Endothelial cell of umbilical vein (primary cell): ENCODE measurements around the gene OR6K6. TPM values are rescaled to one million over a fixed set of nuclear protein-coding genes. Genes with fewer than 3 reads are reported as not detected.

Experiments used
- BruUV-seq: library from RNA; stranded (reverse); fragments of 400-500 nt; replicated peaks from 2 replicates; lab custom pipeline; 2021; lab: Mats Ljungman, UMichigan
- CTCF ChIA-PET: fragments of 300-600, 350-600 bp; sonication (Branson Sonifier 250); formaldehyde crosslinking; loops from one replicate; lab custom pipeline; 2021; ENCODE audit warnings: antibody characterized with exemption, inconsistent platforms; lab: Charles Lee
- POLR2A ChIA-PET: fragments of 300-600, 350-600 bp; sonication (Branson Sonifier 250); formaldehyde crosslinking; loops from one replicate; lab custom pipeline; 2021; ENCODE audit warnings: antibody characterized with exemption, inconsistent platforms; lab: Charles Lee
- DNase-seq: peaks from one replicate; pipeline ENCODE4 v3.0.0-alpha.2; 2011; ENCODE audit warnings: low read depth, low spot score
- FAIRE-seq: peaks from 2 replicates; lab custom pipeline; 2011; peaks lifted over from hg19 to GRCh38; lab: Jason Lieb, UNC
- H2AFZ ChIP-seq: 2 replicates; pipeline ENCODE4 v1.6.0; 2012; ENCODE audit warnings: low read depth, low read length, control low read depth, inconsistent platforms
- H3K27ac ChIP-seq: 2 replicates; pipeline ENCODE4 v1.5.1; 2011; ENCODE audit warnings: low read depth, mild to moderate bottlenecking, control low read depth, low read length, moderate library complexity; ENCODE audit not compliant: insufficient read depth
- H3K27me3 ChIP-seq, 2 experiments: 2 replicates each; pipeline versions ENCODE4 v1.6.0 to v1.6.1; 2011; ENCODE audit warnings: low read length in 2 of 2, mixed read lengths in 1 of 2; ENCODE audit not compliant: control insufficient read depth in 2 of 2, insufficient read depth in 2 of 2
- H3K36me3 ChIP-seq, 2 experiments: 2 replicates in 1 of 2; 3 replicates in 1 of 2; pipeline ENCODE4 v1.5.1; 2011; ENCODE audit warnings: low read length in 2 of 2, mild to moderate bottlenecking in 1 of 2, moderate library complexity in 1 of 2; ENCODE audit not compliant: control insufficient read depth in 2 of 2, insufficient read depth in 2 of 2; ENCODE audit errors: extremely low read depth in 1 of 2
- H3K4me1 ChIP-seq: 3 replicates; pipeline ENCODE4 v1.5.1; 2011; ENCODE audit warnings: mild to moderate bottlenecking, low read length; ENCODE audit not compliant: control insufficient read depth, insufficient read depth; ENCODE audit errors: extremely low read depth
- H3K4me2 ChIP-seq: 2 replicates; pipeline ENCODE4 v1.6.1; 2011; ENCODE audit warnings: low read length, control low read depth, mixed read lengths; ENCODE audit not compliant: insufficient read depth
- H3K4me3 ChIP-seq, 3 experiments: fragments of 200-600 bp in 1 of 3; sonication (generic), shearing (Covaris generic) in 1 of 3; replicated peaks in 1 of 3; 2 replicates each; pipeline ENCODE4 v1.5.1; 2011 to 2016; ENCODE audit warnings: control low read depth in 3 of 3, low read length in 3 of 3, mild to moderate bottlenecking in 2 of 3, inconsistent platforms in 1 of 3, low read depth in 1 of 3, moderate library complexity in 1 of 3; ENCODE audit not compliant: insufficient read depth in 1 of 3
- H3K79me2 ChIP-seq: 2 replicates; pipeline ENCODE4 v1.6.0; 2012; ENCODE audit warnings: low read length, inconsistent platforms; ENCODE audit not compliant: control insufficient read depth, insufficient read depth
- H3K9ac ChIP-seq: replicated peaks from 2 replicates; pipeline ENCODE3; 2011; ENCODE audit warnings: low read length, control low read depth; ENCODE audit not compliant: insufficient read depth; ENCODE audit errors: extremely low read depth
- H3K9me1 ChIP-seq: replicated peaks from 3 replicates; pipeline ENCODE4 v1.6.0; 2011; ENCODE audit warnings: mild to moderate bottlenecking, low read length; ENCODE audit not compliant: control insufficient read depth, insufficient read depth; ENCODE audit errors: extremely low read depth
- H3K9me3 ChIP-seq: replicated peaks from 2 replicates; pipeline ENCODE4 v1.5.1; 2012; ENCODE audit warnings: low read length, inconsistent platforms; ENCODE audit not compliant: control insufficient read depth, insufficient read depth
- H4K20me1 ChIP-seq: replicated peaks from 2 replicates; pipeline ENCODE3; 2011; ENCODE audit warnings: mild to moderate bottlenecking, low read length; ENCODE audit not compliant: control insufficient read depth, insufficient read depth; ENCODE audit errors: extremely low read depth
- EZH2 ChIP-seq: IDR thresholded peaks from 2 replicates; pipeline ENCODE4 v1.6.1; 2012; ENCODE audit warnings: borderline replicate concordance, low read depth, mild to moderate bottlenecking, moderate library complexity, low read length, inconsistent platforms; ENCODE audit not compliant: severe bottlenecking
- FOS ChIP-seq: IDR thresholded peaks from 2 replicates; pipeline ENCODE4 v1.6.1; 2011; ENCODE audit warnings: mild to moderate bottlenecking, low read length, moderate library complexity, borderline replicate concordance; ENCODE audit not compliant: insufficient read depth
- GATA2 ChIP-seq: IDR thresholded peaks from 2 replicates; pipeline ENCODE4 v1.7.0; 2011; ENCODE audit warnings: low read depth, mild to moderate bottlenecking, moderate library complexity, mixed read lengths, low read length; ENCODE audit not compliant: insufficient read length, insufficient read depth
- JUN ChIP-seq: IDR thresholded peaks from 2 replicates; pipeline ENCODE4 v1.6.1; 2011; ENCODE audit warnings: borderline replicate concordance, low read depth; ENCODE audit not compliant: insufficient read length, insufficient read depth
- MYC ChIP-seq: IDR thresholded peaks from one replicate; pipeline ENCODE4 v1.6.1; 2011; ENCODE audit warnings: mild to moderate bottlenecking, low read depth, low read length
- POLR2A ChIP-seq: IDR thresholded peaks from 2 replicates; pipeline ENCODE4 v1.6.1; 2012; ENCODE audit warnings: low read depth, mild to moderate bottlenecking, control low read depth, low read length
- POLR2AphosphoS5 ChIP-seq: IDR thresholded peaks from 2 replicates; pipeline ENCODE4 v1.6.1; 2012; ENCODE audit warnings: low read depth, mild to moderate bottlenecking, control low read depth, low read length, moderate library complexity; ENCODE audit not compliant: insufficient read depth
- dilution Hi-C: fragments of 300-500 bp; cut with MboI; formaldehyde crosslinking; loops from one replicate; pipeline ENCODE4 v1.15.0; 2019; ENCODE audit warnings: low sequenced_read_pairs; ENCODE audit not compliant: extremely low pct_ligation_motif_present
- intact Hi-C: fragments of 100-400 bp; cut with micrococcal nuclease; formaldehyde crosslinking; loops from one replicate; pipeline ENCODE4 v1.10.0; 2022
- polyA plus RNA-seq, 4 experiments: library from polyadenylated mRNA; depleted of rRNA in 3 of 4; stranded (reverse) in 3 of 4; unstranded in 1 of 4; fragments of >200 nt; gene quantifications; 2 replicates each; pipeline versions ENCODE4 v1.2.1 to v1.2.3, GENCODE V29; 2011 to 2012; ENCODE audit warnings: missing spikeins in 1 of 4
- total RNA-seq: library from RNA; stranded (reverse); gene quantifications from 2 replicates; pipeline ENCODE4 v1.2.3, GENCODE V29; 2021
- TF ChIP-seq, protein P1 (sequence below), 2 donors: IDR thresholded peaks; 1 replicate in 1 of 2; 2 replicates in 1 of 2; pipeline ENCODE4 v1.5.1; 2011; ENCODE audit warnings: low read length in 2 of 2, mild to moderate bottlenecking in 2 of 2, moderate library complexity in 2 of 2, control low read depth in 1 of 2, inconsistent platforms in 1 of 2, low read depth in 1 of 2; ENCODE audit not compliant: insufficient read depth in 1 of 2; ENCODE audit errors: extremely low read depth in 1 of 2
- TF ChIP-seq, protein P2 (sequence below): IDR thresholded peaks from 2 replicates; pipeline ENCODE4 v1.6.1; 2011; ENCODE audit not compliant: insufficient read depth, insufficient read length

OR6K6 gene
- total and polyA plus RNA-seq, 2 donors (not counting 3 experiments of a cell fraction or from before 2014, with no cell fraction given): not detected

DNA sequence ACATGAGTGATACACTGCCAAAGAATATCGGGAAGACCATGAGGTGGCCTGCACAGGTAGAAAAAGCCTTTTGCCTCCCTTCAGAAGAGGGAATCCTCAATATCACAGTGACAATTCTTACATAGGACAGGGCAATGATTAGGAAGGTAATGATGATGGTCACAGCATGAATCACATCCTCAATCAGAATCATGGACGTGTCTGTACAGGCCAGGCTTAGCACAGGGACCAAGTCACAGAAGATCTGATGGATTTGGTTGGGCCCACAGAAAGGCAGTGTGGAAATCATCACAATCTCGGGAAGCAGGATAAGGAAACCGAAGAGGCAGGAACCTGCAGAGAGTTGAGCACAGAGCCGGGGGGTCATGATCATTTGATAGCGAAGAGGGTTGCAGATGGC is 37.2 kb upstream of the OR6K6 start:
- dilution Hi-C loops (no loop called here), intact Hi-C loops (no loop called here)
- no TSS peak for BruUV-seq
- no peaks in the 10 kb centered on the region for H3K4me1 ChIP-seq
- H3K79me2 ChIP-seq: no peaks in the 10 kb centered on the region
- DNase-seq (no peak), FAIRE-seq (no peak)
- no peaks in the 10 kb centered on the region for H3K27me3 ChIP-seq
- no peaks in the 10 kb centered on the region for H3K9me3 ChIP-seq
- ChIA-PET CTCF (no interaction called here), POLR2A (no interaction called here)
- H3K9me1 ChIP-seq: no peaks in the 10 kb centered on the region
- H3K27ac ChIP-seq: no peak overlapping the region
- no peaks in the 10 kb centered on the region for H4K20me1 ChIP-seq
- H3K4me3 ChIP-seq: no peak overlapping the region
- TF ChIP-seq JUN (no peak), POLR2A (no peak), EZH2 (no peak), MYC (no peak), POLR2AphosphoS5 (no peak), FOS (no peak), GATA2 (no peak)
- TF ChIP-seq, protein P1, sequence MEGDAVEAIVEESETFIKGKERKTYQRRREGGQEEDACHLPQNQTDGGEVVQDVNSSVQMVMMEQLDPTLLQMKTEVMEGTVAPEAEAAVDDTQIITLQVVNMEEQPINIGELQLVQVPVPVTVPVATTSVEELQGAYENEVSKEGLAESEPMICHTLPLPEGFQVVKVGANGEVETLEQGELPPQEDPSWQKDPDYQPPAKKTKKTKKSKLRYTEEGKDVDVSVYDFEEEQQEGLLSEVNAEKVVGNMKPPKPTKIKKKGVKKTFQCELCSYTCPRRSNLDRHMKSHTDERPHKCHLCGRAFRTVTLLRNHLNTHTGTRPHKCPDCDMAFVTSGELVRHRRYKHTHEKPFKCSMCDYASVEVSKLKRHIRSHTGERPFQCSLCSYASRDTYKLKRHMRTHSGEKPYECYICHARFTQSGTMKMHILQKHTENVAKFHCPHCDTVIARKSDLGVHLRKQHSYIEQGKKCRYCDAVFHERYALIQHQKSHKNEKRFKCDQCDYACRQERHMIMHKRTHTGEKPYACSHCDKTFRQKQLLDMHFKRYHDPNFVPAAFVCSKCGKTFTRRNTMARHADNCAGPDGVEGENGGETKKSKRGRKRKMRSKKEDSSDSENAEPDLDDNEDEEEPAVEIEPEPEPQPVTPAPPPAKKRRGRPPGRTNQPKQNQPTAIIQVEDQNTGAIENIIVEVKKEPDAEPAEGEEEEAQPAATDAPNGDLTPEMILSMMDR (IDR thresholded peaks at IDR 0.05; ENCODE audit: extremely low read depth in 1 of 2, insufficient read depth in 1 of 2, low read depth in 1 of 2, low read length in 2 of 2): no peak
- TF ChIP-seq, protein P2, sequence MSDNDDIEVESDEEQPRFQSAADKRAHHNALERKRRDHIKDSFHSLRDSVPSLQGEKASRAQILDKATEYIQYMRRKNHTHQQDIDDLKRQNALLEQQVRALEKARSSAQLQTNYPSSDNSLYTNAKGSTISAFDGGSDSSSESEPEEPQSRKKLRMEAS: no peak
- H3K9ac ChIP-seq: no peak overlapping the region
- no peaks in the 10 kb centered on the region for H3K36me3 ChIP-seq
- H3K4me2 ChIP-seq: no peak overlapping the region
- no peak overlapping the region for H2AFZ ChIP-seq
